HG02678 (cell line): ENCODE measurements around the gene AGPS.
"Not testable (repeated sequence)": the region's sequence is repeated elsewhere in the genome, so short reads cannot be mapped to it uniquely, and the experiment has no call there.

Source experiments
- ATAC-seq: cut with Tn5 transposase; IDR thresholded peaks from one replicate; pipeline ENCODE4 v1.9.1; 2021; ENCODE audit warnings: mild to moderate bottlenecking, moderate library complexity; ENCODE audit not compliant: unreplicated experiment

AGPS gene

DNA sequence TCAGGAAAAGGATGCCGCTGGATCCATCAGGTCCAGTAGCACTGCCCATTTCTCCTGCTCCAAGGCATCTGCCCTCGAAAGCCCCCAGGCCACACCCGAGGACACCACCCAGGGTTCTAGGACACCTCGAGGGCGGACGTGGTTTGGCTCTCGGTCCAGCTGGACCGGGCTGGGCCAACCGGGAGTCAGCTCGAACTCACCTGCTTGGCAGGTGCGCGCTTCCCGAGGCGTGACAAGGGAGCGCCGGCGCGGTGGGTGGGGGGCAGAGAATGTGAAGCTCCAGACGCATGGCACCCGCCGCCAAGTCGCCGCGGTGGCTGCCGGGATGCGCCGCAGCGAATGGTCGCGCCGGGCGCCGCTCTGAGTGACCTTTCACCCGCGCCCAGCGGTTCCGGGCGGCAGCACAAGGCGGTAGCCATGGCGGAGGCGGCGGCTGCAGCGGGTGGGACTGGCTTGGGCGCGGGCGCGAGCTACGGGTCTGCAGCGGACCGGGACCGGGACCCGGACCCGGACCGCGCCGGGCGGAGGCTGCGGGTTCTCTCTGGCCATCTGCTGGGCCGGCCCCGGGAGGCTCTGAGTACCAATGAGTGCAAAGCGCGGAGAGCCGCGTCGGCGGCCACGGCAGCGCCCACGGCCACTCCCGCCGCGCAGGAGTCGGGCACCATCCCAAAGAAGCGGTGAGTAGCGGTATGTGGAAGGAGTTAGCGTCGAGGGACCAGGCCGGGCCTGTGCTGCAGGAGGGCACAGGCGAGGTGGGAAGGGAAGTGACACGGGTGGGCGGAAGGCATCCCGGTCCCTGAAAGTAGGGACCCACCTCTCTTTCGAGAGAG, at the start of gene AGPS:
Gene AGPS, plus strand, starts transcription at position 401 of the 830 bp plus-strand sequence. Its CDS starts 17 bp downstream, at position 418.
- peak; percentile 93 for ATAC-seq

- ATAC-seq, result no peak
Observed at GRCh38 chr2:177343773-177344172, 48.8 kb upstream of the AGPS start.

- ATAC-seq, result no peak
Observed at GRCh38 chr2:177344316-177344715, 48.3 kb upstream of the AGPS start.

DNA sequence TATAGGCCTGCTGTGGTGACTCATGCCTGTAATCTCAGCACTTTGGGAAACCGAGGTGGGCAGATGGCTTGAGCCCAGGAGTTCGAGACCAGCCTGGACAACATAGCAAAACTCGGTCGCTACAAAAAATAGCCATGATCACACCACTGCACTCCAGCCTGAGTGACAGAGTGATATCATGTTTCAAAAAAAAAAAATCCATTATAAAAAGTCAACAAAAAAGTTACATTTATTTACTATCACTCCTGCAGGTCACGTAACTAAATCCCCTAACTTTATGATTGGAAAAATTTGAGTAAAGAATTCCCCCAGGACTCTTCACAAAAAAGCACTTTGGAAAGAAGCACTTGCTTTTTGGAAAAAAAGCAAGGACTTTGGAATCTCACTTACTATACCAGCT, 46.4 kb upstream of the AGPS start:
- no peak for ATAC-seq

DNA sequence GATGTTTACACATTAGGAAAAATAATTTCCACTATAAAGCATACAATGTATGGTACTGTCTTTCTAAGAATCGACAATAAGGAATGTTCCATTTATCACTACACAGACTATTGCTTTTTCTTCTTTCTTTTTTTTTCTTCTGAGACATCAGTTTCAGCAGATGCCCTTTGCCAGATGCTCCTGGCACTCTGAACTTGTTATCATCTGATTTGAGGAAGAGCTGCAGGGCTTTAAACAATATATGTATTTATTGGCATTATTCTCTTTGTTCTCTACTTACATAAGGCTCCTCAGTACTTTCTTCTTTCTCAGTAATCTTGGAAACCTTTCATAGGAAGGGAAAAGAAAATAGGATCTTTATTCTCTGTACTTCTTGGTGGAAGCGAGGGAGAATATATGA, 45.0 kb upstream of the AGPS start:
- no peak for ATAC-seq

- ATAC-seq, result no peak
Observed at GRCh38 chr2:177348118-177348654, 44.4 kb upstream of the AGPS start.

- ATAC-seq, result peak; percentile 60
Observed at GRCh38 chr2:177348733-177349693, 43.6 kb upstream of the AGPS start.

GRCh38 chr2:177350624-177351023, 41.9 kb upstream of the AGPS start:
- not testable (repeated sequence) for ATAC-seq

DNA sequence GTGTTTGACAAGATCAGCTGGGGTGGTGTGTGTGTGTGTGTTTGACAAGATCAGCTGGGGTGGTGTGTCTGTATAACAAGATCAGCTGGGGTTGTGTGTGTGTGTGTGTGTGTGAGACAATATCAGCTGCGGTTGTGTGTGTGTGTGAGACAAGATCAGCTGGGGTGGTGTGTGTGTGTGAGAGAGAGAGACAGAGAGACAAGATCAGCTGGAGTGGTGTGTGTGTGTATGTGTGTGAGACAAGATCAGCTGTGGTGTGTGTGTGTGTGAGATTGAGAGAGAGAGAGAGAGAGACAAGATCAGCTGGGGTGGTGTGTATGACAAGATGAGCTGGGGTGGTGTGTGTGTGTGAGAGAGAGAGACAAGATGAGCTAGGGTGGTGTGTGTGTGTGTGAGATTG, 41.5 kb upstream of the AGPS start:
- not testable (repeated sequence) for ATAC-seq

- no peak for ATAC-seq
Observed at GRCh38 chr2:177352441-177353186, 40.0 kb upstream of the AGPS start.

DNA sequence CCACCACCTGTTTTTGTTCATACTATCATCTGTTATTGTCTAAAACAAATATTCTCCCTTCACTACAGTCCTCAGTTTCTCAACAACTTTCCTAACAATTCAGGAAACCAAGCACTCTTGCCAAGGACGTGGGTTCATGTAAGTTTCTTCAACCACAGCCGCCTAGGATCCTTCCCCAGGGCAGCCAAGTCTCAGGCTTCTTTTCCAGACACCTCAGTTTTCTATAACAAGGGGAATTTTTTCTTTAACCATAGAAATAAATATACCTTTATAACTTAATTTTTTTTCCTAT, 39.4 kb upstream of the AGPS start:
- no peak for ATAC-seq

- ATAC-seq, result not testable (repeated sequence)
Observed at GRCh38 chr2:177354541-177354940, 38.0 kb upstream of the AGPS start.

GRCh38 chr2:177355874-177356273, 36.7 kb upstream of the AGPS start:
- ATAC-seq, result no peak

DNA sequence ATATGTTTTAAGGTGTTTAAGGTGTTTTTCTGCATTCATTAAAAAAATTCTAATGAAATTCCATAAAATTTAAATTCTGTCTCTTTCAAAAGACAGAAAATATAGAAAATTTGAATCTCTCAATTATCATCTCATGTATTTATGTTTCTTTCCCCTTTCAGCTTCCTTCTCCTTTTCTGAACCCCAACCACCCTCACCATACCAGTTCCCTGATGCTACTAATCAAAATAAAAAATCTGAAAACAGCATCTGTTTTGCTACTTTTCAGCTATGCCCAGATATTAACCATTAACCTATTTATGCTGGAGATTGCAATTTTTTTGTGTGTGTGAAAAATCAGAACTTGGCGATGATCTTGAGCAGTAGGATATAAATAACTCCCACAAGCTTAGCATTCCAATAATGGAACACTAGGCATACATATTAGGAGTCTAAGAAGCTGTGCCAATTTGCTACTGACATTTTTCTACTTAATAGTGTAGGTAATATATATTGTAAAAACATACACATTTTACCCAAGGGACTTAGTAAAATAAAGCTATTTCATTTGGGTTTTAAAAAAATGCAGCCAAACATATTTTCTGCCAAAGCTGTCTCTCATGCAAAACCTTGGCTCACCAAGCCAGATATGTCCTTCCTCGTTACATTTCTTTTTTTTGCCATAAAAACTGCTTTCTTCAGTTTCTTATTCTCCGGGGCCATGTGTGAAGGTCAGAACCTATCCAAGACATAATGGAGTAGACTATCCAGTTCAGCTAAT, 32.6 kb upstream of the AGPS start:
- no peak for ATAC-seq

DNA sequence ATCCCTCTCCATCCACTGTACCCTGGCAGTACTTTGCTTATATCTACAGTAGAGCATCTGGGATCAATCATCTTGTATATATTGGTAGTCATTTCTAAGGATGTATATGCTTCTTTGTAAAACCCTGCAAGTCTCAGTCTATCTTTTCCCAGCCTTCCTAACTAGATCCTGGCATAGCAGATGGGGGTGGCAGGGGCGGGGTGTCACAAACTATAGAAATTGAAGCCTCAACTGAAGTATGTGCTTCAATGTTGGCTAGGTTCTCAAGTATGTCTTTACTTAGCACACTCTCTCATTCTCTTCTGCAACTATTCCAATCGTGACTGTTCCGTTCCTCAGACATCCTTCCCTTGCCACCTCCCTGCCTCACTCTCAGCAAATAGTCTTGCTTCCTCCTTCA, 30.1 kb upstream of the AGPS start:
- ATAC-seq, result no peak

DNA sequence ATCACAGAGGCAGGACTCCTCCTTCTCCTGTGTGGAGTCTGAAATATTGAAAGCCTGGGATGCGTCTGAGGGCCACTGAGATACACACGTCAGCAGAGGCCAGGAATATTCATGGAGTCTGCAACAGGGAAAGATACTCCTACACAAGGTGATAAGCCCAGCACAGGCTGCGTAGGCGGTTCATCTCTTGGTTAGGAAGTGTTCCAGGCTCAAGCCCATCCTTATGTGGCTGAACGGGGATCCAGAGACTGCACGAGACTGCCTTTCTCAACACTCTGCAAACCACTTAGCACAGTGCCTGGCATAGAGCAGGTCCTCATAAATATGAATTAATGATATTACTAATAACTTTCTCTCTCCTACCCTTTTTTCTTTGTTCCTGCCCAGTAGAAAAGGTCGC, 29.2 kb upstream of the AGPS start:
- ATAC-seq, result no peak

- not testable (repeated sequence) for ATAC-seq
Observed at GRCh38 chr2:177365764-177366163, 26.8 kb upstream of the AGPS start.

DNA sequence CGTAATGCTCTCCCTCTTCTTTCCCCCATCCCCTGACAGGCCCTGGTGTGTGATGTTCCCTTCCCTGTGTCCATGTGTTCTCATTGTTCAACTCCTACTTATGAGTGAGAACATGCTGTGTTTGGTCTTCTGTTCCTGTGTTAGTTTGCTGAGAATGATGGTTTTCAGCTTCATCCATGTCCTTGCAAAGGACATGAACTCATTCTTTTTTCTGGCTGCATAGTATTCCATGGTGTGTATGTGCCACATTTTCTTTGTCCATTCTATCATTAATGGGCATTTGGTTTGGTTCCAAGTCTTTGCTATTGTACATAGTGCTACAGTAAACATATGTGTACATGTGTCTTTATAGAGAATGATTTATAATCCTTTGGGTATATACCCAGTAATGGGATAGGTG, 24.6 kb upstream of the AGPS start:
- ATAC-seq, result not testable (repeated sequence)

- no peak for ATAC-seq
Observed at GRCh38 chr2:177379354-177379753, 13.2 kb upstream of the AGPS start.

DNA sequence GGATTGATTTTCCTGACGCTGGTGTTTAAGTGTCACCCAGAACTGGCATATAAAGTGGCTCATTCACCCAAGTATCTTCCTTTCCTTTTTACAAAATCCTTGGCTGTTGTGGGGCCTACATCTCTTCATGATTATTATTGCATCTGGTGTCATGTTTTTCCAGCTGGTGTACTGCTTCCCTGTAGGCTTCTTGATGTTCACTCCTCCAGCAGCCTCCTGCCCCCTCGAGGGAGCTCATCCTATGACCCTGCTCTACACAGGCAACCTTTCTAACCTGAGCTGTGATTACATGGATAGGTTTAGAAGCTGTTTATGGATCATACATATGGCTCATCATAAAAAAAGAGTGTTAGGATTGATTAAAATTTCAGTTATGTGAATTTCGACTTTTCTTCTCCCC, 12.4 kb upstream of the AGPS start:
- ATAC-seq, result no peak
